ENCODE measurements around the gene DESI1.

Gene DESI1

DNA sequence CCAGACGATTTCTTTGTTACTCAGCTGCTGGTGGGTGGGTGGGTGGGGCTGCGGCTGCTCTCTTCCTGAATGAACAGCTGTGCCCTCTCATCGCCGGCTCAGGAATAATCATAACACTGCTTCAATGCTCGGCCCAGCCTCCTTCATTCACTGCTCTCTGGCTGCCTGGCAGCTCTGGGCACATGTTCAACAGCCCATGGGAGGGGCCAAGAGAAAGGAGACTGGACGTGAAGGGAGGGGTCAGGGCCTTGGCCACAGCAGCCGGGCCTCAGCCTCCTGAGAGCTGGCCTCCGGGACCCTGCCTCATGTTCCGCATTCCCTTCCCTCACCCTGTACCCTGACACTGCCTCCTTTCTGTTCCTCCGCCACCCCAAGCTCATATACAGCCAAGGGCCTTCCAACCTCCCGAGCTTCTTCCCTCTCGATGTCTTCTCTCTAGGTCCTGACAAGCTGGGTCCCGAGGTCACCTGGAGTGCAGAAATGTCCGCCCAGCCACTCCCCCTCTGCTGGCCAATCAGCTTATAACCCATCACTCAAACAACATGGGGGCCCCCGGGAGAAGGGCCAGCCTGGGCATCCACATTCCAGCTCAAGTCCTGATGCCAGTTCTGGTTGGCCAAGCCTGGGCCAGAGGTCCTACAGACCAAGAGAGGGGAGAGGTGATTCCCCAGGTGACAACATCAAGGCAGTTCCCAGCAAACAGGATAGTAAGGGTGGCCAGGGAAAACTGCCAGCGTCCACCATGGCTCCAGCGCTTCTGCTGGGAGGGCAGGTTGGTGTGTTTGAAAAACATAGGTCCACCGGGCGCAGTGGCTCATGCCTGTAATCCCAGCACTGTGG is 63.2 kb downstream of the DESI1 start:
- H3F3A ChIP-seq (ENCODE audit: low read depth): no peaks in the 10 kb centered on the region
- no peaks in the 10 kb centered on the region for H3K79me2 ChIP-seq (ENCODE audit: insufficient read depth, low read length)
- no peaks in the 10 kb centered on the region for H3K9me3 ChIP-seq (ENCODE audit: insufficient read depth, low read depth, low read length)
- no peaks in the 10 kb centered on the region for H4K20me1 ChIP-seq (ENCODE audit: insufficient read depth, low read length, poor library complexity, severe bottlenecking)
- no peak overlapping the region for H3K4me2 ChIP-seq (ENCODE audit: low read depth, low read length, poor library complexity, severe bottlenecking)
- H3K36me3 ChIP-seq (ENCODE audit: insufficient read depth, low read length): no peaks in the 10 kb centered on the region
- H2AFZ ChIP-seq (ENCODE audit: low read length): no peak overlapping the region
- H3K9ac ChIP-seq (ENCODE audit: low read depth, low read length, poor library complexity, severe bottlenecking): no peak overlapping the region
- no peaks in the 10 kb centered on the region for H3K9me2 ChIP-seq (replicated peaks; ENCODE audit: low read depth, low read length)
- H3K4me3 ChIP-seq (ENCODE audit: low read length, poor library complexity, severe bottlenecking): no peak overlapping the region
- no peaks in the 10 kb centered on the region for H3K4me1 ChIP-seq (ENCODE audit: insufficient read depth, low read length, poor library complexity, severe bottlenecking)
- H3K27me3 ChIP-seq (ENCODE audit: insufficient read depth, low read length, poor library complexity, severe bottlenecking): peaks cover 11% of the 10 kb centered on the region
- TF ChIP-seq, protein P1, sequence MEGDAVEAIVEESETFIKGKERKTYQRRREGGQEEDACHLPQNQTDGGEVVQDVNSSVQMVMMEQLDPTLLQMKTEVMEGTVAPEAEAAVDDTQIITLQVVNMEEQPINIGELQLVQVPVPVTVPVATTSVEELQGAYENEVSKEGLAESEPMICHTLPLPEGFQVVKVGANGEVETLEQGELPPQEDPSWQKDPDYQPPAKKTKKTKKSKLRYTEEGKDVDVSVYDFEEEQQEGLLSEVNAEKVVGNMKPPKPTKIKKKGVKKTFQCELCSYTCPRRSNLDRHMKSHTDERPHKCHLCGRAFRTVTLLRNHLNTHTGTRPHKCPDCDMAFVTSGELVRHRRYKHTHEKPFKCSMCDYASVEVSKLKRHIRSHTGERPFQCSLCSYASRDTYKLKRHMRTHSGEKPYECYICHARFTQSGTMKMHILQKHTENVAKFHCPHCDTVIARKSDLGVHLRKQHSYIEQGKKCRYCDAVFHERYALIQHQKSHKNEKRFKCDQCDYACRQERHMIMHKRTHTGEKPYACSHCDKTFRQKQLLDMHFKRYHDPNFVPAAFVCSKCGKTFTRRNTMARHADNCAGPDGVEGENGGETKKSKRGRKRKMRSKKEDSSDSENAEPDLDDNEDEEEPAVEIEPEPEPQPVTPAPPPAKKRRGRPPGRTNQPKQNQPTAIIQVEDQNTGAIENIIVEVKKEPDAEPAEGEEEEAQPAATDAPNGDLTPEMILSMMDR (conservative IDR thresholded peaks at IDR 0.05; ENCODE audit: low read length): no peak
- TF ChIP-seq EZH2phosphoT487 (IDR thresholded peaks at IDR 0.05; ENCODE audit: borderline replicate concordance): no peak

DNA sequence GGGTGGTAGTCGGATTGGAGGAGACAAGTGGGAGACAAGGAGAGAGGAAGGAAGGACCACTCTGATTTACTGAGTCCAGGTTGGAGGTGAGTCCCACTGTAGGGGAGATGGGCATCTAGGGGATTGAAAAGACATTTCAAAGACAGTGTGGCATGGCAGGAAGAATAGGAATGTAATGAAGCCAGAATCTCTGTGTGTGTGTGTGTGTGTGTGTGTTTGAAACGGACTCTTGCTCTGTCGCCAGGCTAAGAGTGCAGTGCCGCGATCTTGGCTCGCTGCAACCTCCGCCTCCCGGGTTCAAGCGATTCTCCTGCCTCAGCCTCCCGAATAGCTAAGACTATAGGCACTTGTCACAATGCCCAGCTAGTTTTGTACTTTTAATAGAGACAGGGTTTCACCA is 64.3 kb downstream of the DESI1 start:
- no peaks in the 10 kb centered on the region for H3K36me3 ChIP-seq (ENCODE audit: insufficient read depth, low read length)
- H3K4me3 ChIP-seq (ENCODE audit: low read length, poor library complexity, severe bottlenecking): no peak overlapping the region
- no peak overlapping the region for H3K9ac ChIP-seq (ENCODE audit: low read depth, low read length, poor library complexity, severe bottlenecking)
- TF ChIP-seq, protein P1 (conservative IDR thresholded peaks at IDR 0.05; ENCODE audit: low read length): no peak
- TF ChIP-seq EZH2phosphoT487 (IDR thresholded peaks at IDR 0.05; ENCODE audit: borderline replicate concordance): no peak
- no peaks in the 10 kb centered on the region for H3K9me3 ChIP-seq (ENCODE audit: insufficient read depth, low read depth, low read length)
- H3K79me2 ChIP-seq (ENCODE audit: insufficient read depth, low read length): no peaks in the 10 kb centered on the region
- H3K9me2 ChIP-seq (replicated peaks; ENCODE audit: low read depth, low read length): no peaks in the 10 kb centered on the region
- H4K20me1 ChIP-seq (ENCODE audit: insufficient read depth, low read length, poor library complexity, severe bottlenecking): no peaks in the 10 kb centered on the region
- H3F3A ChIP-seq (ENCODE audit: low read depth): no peaks in the 10 kb centered on the region
- H3K4me2 ChIP-seq (ENCODE audit: low read depth, low read length, poor library complexity, severe bottlenecking): no peak overlapping the region
- no peak overlapping the region for H2AFZ ChIP-seq (ENCODE audit: low read length)
- no peaks in the 10 kb centered on the region for H3K4me1 ChIP-seq (ENCODE audit: insufficient read depth, low read length, poor library complexity, severe bottlenecking)
- H3K27me3 ChIP-seq (ENCODE audit: insufficient read depth, low read length, poor library complexity, severe bottlenecking): peaks cover 7% of the 10 kb centered on the region

DNA sequence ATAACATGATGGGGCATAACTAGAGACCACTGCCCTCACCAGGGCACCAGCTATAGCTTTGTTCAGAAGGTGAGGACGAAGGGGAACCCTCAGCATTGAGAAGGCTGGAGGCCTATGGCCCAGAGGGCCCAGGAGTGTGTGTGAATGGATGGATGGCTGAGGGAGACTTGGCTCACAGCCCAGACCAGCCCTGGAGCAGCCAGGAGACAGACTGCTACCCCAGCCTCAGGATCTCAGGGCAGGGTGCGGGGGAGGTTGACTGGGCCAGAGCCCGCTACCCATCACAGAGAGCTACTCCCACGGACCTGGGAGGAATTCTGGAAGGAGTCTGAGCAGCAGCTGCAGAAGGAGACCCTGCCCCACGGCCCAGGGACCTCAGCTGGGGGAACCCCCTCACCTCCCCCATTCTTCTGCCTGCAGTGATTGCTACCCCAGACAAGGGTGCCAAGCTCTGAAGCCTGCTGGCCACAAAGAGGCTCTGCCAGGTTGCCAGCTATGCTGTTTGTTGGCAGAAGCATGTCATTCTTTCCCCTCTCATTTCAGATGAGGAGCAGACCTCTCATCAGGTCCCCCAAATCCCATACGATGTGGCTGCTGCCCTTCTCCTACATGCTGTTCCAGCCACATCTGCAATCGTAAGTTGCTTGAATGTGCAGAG is 65.4 kb downstream of the DESI1 start:
- H3F3A ChIP-seq (ENCODE audit: low read depth): no peaks in the 10 kb centered on the region
- no peak overlapping the region for H2AFZ ChIP-seq (ENCODE audit: low read length)
- H3K27me3 ChIP-seq (ENCODE audit: insufficient read depth, low read length, poor library complexity, severe bottlenecking): peaks cover under 1% of the 10 kb centered on the region
- no peaks in the 10 kb centered on the region for H3K36me3 ChIP-seq (ENCODE audit: insufficient read depth, low read length)
- no peak overlapping the region for H3K9ac ChIP-seq (ENCODE audit: low read depth, low read length, poor library complexity, severe bottlenecking)
- H3K9me3 ChIP-seq (ENCODE audit: insufficient read depth, low read depth, low read length): no peaks in the 10 kb centered on the region
- H3K79me2 ChIP-seq (ENCODE audit: insufficient read depth, low read length): no peaks in the 10 kb centered on the region
- H4K20me1 ChIP-seq (ENCODE audit: insufficient read depth, low read length, poor library complexity, severe bottlenecking): no peaks in the 10 kb centered on the region
- H3K9me2 ChIP-seq (replicated peaks; ENCODE audit: low read depth, low read length): no peaks in the 10 kb centered on the region
- no peak overlapping the region for H3K4me3 ChIP-seq (ENCODE audit: low read length, poor library complexity, severe bottlenecking)
- TF ChIP-seq, protein P1 (conservative IDR thresholded peaks at IDR 0.05; ENCODE audit: low read length): no peak
- TF ChIP-seq EZH2phosphoT487 (IDR thresholded peaks at IDR 0.05; ENCODE audit: borderline replicate concordance): no peak
- no peaks in the 10 kb centered on the region for H3K4me1 ChIP-seq (ENCODE audit: insufficient read depth, low read length, poor library complexity, severe bottlenecking)
- H3K4me2 ChIP-seq (ENCODE audit: low read depth, low read length, poor library complexity, severe bottlenecking): no peak overlapping the region

Data from Loucy (cell line).